Measurements from ENCODE around the gene TEK.
A peak's percentile ranks its signal among the peaks of the same experiment; 100 is the strongest.

TEK gene

GRCh38 chr9:27125030-27125429, 16.0 kb downstream of the TEK start:
- peak; percentile 33 to 83 for DNase-seq

- DNase-seq = no peak
Observed at GRCh38 chr9:27125936-27126335, 16.9 kb downstream of the TEK start.

DNA sequence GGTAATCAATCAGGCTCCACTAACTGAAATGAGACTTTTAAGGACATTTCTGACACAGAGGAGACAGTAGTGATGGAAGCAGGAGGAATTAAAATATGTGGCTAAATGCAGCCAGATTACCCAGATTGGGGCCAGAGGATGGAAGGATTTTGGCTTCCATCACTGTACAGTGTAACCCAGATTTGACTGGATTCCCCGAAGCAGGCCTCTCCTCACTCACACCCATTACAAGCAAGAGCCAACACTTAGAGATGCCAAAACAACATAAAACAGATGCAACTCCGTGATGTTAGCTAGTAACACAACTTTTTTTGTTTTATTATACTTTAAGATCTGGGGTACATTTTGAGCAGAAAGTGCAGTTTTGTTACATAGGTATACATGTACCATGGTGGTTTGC, 17.6 kb downstream of the TEK start:
- no peak for DNase-seq

DNA sequence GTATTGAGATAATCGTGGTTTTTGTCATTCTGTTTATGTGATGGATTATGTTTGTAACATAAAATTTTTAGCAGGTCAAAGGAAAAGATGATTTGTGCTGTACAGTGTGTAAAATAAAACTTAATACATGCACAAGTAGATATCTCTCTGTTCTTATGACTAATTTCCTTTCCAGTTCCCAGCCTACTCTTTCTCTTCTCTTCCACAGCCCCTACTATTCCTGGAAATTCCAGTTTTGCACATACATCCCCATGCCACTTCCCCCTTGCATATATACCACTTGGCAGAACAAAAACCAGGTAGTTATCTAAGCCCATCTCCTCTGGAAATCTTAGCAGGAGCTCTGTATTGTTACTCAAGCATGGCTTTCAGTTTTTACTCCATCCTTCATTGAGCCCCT, 20.2 kb downstream of the TEK start:
- no peak for DNase-seq

GRCh38 chr9:27131731-27132130, 22.7 kb downstream of the TEK start:
- no peak for DNase-seq

DNA sequence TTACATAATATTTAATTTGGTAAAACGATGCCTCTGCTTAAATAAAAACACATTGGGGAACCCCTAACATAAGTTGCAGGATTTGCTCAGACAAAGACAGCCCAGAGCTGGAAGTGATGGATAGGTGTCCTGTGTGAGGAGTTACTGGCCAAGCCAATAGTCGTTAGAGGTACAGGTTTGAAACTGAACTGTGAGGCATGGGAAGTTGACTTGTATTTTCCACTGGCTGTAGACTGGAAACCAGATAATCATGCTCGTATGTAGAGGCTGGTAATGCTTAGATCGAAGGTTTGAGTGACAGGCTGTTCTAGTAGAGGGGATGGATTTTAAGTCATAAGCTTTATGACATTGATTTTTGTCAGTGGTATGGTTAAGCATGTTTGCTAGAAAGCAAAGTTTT, 24.8 kb downstream of the TEK start:
- DNase-seq = no peak

DNA sequence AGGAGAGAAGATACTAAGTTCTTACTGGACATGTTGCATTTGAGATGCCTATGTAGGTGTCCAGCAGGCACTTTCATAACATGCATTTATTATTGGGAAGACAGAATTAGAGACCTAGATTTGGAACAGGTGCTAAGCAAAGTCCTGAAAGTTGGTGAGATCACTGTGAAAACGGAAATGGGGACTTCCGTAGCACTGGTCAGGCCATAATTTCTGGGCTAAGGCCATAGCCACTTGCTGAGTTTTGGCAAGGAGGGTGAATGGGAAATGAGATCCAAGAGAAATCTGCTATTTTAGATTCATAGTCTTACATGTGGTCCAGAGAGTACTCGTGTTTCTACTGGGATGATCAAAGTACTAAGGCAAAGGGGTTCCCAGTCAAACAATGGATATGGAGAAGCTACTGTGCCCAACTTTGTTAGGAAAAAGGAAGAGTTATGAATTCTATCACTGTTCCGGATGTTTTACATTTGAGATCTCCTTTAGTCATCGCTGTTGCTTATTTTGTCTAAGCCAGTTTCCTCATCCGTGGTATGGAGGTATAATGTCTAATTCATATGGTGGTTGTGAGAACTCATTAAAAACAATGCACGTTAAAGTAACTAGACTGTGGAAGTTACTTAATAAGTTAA, 33.4 kb downstream of the TEK start:
- DNase-seq = no peak

DNA sequence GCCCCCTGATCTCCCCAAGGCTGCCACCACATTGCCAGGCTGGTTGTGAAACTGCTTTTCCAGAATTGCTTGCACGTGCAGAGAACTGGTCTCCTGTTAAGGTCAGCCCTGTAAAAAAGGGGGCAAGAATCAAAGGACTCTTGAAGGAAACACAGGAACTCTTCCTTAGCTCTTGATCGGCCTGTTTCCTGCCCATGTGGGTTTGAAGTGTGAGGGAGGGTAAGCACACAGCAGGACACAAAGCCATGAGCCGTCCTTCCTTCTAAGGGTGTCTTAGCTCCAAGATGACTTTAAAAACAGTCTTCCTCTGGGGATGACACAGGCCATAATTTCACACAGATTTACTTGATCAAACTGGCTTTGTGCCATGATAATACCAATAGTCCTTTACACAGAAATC, 36.1 kb downstream of the TEK start:
- no peak for DNase-seq

- no peak for DNase-seq
Observed at GRCh38 chr9:27149651-27150050, 40.6 kb downstream of the TEK start.

GRCh38 chr9:27150746-27151406, 41.9 kb downstream of the TEK start:
- no peak for DNase-seq

DNA sequence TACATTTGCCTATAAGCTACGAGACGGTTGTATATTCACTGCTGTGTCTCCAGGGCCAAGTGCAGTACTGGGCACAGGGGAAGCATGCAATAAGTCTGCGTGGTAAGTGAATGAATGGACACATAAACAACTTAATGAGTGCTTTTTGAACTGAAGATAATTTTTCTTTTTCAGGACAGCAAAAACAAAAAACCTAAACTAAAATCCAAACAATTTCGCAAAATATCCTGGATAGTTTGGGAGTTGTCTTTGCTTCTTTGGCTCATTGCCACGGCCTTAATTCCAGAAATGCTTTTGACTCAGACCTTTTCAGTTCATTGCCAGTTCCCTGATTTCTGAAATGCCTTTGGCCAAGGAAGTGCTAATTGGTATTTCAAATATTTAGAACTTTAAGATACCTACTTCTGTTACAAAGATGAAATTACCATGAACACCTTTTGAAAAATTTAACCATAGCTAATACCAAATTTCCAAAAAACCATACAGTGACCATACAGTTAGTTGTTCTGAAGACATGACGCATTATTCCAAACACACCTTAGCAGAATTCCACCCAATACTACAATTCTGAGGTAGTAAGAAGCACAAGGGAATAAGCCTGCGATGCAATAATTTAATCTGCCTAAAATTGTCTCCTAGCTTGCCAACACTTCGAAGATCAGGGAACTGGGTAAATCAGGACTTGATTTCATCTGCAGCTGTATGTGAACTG, 42.8 kb downstream of the TEK start:
- peak in 1 of 2 experiments; percentile 27 for DNase-seq

GRCh38 chr9:27152405-27152718, 43.3 kb downstream of the TEK start:
- DNase-seq = no peak

DNA sequence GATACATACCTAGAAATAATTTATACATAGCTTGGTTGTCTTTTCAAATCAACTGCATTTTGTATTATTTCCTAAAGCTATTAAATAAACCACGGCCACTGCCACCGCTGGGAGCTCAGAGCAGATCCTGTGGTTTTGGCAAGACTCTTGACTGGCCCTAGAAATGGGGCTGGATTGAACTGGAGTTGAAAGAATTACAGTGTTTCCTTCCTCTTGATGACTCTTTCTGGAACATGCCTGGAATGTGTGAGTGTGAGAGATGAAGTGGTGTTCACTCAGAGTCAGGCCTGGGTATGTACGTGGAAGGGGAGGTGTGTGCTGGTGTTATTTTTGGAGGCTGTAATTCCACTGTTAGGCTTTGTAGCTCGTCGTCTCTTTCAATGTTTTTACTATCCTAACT, 45.9 kb downstream of the TEK start:
- DNase-seq = no peak

- no peak for DNase-seq
Observed at GRCh38 chr9:27157097-27157496, 48.1 kb downstream of the TEK start.

DNA sequence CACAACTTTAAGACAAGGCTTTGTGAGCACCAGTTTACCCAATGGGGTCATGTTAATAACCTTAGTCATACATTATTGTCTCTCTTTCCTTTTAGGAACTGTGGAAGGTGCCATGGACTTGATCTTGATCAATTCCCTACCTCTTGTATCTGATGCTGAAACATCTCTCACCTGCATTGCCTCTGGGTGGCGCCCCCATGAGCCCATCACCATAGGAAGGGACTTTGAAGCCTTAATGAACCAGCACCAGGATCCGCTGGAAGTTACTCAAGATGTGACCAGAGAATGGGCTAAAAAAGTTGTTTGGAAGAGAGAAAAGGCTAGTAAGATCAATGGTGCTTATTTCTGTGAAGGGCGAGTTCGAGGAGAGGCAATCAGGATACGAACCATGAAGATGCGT, 48.7 kb downstream of the TEK start:
- no peak for DNase-seq

- no peak for DNase-seq
Observed at GRCh38 chr9:27160636-27161035, 51.6 kb downstream of the TEK start.

GRCh38 chr9:27162045-27162444, 53.0 kb downstream of the TEK start:
- DNase-seq = no peak

- DNase-seq = no peak
Observed at GRCh38 chr9:27165068-27165467, 56.0 kb downstream of the TEK start.

GRCh38 chr9:27165670-27166069, 56.6 kb downstream of the TEK start:
- no peak for DNase-seq

DNA sequence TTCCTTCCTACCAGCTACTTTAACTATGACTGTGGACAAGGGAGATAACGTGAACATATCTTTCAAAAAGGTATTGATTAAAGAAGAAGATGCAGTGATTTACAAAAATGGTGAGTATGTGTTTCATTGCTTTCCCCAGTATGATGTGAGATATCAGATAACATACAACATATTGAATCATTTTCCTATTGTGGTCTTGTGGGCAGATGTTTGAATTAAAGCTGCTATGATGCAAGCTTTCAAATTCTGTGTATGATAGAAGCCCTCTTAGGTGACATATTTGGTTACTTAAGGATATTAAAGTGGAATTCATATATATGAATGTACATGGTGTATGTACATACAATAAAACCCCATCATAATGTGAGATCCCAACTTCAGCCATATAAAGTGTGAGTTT, 59.5 kb downstream of the TEK start:
- no peak for DNase-seq

DNA sequence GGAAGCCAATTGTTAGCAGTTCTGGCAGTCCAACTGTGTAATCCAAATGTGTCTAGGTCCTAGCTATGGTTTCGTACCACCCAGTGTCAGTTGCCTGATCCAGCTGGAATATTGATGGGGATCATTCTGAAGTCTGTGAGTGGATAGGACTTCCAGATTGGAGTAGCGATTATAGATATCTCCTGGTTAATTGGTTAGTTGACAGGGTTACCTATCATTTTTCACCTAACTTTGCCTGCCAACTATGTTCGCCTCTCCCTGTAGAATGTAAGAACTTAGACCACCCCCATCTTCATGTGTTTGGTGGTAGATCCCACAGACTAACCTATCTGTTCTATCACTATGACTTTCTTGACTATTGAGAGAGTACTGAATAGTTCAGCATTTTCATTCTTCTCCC, 59.9 kb downstream of the TEK start:
- DNase-seq = no peak

DNA sequence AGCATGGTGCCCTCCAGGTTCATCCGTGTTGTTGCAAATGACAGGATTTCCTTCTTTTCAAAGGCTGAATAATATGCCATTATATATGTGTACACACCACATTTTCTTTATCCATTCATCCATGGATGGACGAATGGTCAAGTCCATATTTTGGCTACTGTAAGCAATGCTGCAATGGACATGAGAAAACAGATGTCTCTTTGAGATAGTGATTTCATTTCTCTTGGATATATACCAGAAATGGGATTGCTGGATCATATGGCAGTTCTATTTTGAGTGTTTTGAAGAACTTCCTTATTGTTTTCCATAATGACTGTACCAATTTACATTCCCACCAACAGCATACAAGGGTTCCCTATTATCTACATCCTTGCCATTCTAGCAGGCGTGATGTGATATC, 67.9 kb downstream of the TEK start:
- no peak for DNase-seq

GRCh38 chr9:27179245-27179865, 70.3 kb downstream of the TEK start:
- DNase-seq = no peak

DNA sequence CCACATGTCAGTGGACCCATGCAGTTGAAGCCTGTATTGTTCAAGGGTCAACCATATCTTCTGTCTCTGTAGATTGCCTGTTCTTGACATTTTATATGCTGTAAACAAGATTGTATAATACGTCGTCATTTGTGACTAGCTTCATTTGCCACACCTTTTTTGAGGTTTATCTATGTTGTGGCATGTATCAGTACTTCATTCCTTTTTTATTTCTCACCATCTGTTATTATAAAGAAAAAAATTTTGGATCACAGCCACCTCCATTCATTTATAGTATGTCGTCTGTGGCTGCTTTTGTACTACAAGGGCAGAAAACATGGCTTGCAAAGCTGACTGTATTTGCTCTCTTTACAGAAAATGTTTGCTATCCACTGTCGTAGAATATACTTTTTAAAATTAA, 72.4 kb downstream of the TEK start:
- DNase-seq = peak in 1 of 2 experiments; percentile 14

All from NCI-H446 (cell line).